DOHH2 (cell line): ENCODE data around the gene MYLK.

ENCODE experiments used
- H3F3A ChIP-seq: fragments of 200-600 bp; sonication (generic), shearing (Covaris generic); 2 replicates; pipeline ENCODE4 v1.6.0; 2016; ENCODE audit warnings: antibody characterized with exemption, mild to moderate bottlenecking; ENCODE audit not compliant: control insufficient read depth, insufficient read depth
- H3K27ac ChIP-seq: fragments of 200-600 bp; sonication (generic); 2 replicates; pipeline ENCODE4 v1.5.1; 2014; ENCODE audit warnings: low read depth, mild to moderate bottlenecking, low read length, moderate library complexity
- H3K27me3 ChIP-seq: fragments of 200-600 bp; sonication (generic); 2 replicates; pipeline ENCODE4 v1.6.1; 2014; ENCODE audit warnings: mild to moderate bottlenecking, low read length, mixed read lengths; ENCODE audit not compliant: control insufficient read depth
- H3K36me3 ChIP-seq: fragments of 200-600 bp; sonication (generic); 2 replicates; pipeline ENCODE4 v1.6.1; 2014; ENCODE audit warnings: mild to moderate bottlenecking, low read length, moderate library complexity, mixed read lengths; ENCODE audit not compliant: control insufficient read depth
- H3K4me1 ChIP-seq: fragments of 200-600 bp; sonication (generic); 2 replicates; pipeline ENCODE4 v1.6.1; 2014; ENCODE audit warnings: mild to moderate bottlenecking, low read length, mixed read lengths; ENCODE audit not compliant: control insufficient read depth
- H3K4me2 ChIP-seq: fragments of 200-600 bp; sonication (generic); 2 replicates; pipeline ENCODE4 v1.6.0; 2014; ENCODE audit warnings: mild to moderate bottlenecking, low read length, moderate library complexity
- H3K4me3 ChIP-seq: fragments of 200-600 bp; sonication (generic); 2 replicates; pipeline ENCODE4 v1.5.1; 2014; ENCODE audit warnings: mild to moderate bottlenecking, low read length, mixed read lengths
- H3K79me2 ChIP-seq: fragments of 200-600 bp; sonication (generic); 2 replicates; pipeline ENCODE4 v1.6.1; 2014; ENCODE audit warnings: mild to moderate bottlenecking, low read length, mixed read lengths; ENCODE audit not compliant: control insufficient read depth
- H3K9me2 ChIP-seq: fragments of 200-600 bp; sonication (generic); replicated peaks from 2 replicates; pipeline ENCODE4 v1.6.1; 2014; ENCODE audit warnings: mild to moderate bottlenecking, low read length, mixed read lengths; ENCODE audit not compliant: control insufficient read depth
- H3K9me3 ChIP-seq: fragments of 200-600 bp; sonication (generic); 2 replicates; pipeline ENCODE4 v1.6.1; 2014; ENCODE audit warnings: antibody characterized with exemption, low read length, mixed read lengths; ENCODE audit not compliant: control insufficient read depth, insufficient read depth
- H4K20me1 ChIP-seq: fragments of 200-600 bp; sonication (generic); 2 replicates; pipeline ENCODE4 v1.6.0; 2014; ENCODE audit warnings: low read depth, mild to moderate bottlenecking, antibody characterized with exemption, low read length, moderate library complexity; ENCODE audit not compliant: control insufficient read depth, insufficient read depth
- EZH2phosphoT487 ChIP-seq: fragments of 200-600 bp; sonication (generic); IDR thresholded peaks from 2 replicates; pipeline ENCODE4 v1.6.1; 2017; ENCODE audit warnings: borderline replicate concordance, mild to moderate bottlenecking, antibody characterized with exemption, low read length, moderate library complexity, mixed read lengths
- TF ChIP-seq, protein P1 (sequence below): fragments of 200-600 bp; sonication (generic); IDR thresholded peaks from one replicate; pipeline ENCODE4 v1.5.1; 2014; ENCODE audit warnings: antibody characterized with exemption, mild to moderate bottlenecking, low read depth, low read length; ENCODE audit not compliant: poor library complexity, severe bottlenecking

MYLK gene

GRCh38 chr3:123758081-123758564 is 126.0 kb downstream of the MYLK start:
- Histone ChIP-seq H3K4me2 (peak overlapping the region; percentile 52; the same call in 1 of the 2 replicates), H3K9me2 (no peaks in the 10 kb centered on the region), H3K27ac (no peak overlapping the region)

DNA sequence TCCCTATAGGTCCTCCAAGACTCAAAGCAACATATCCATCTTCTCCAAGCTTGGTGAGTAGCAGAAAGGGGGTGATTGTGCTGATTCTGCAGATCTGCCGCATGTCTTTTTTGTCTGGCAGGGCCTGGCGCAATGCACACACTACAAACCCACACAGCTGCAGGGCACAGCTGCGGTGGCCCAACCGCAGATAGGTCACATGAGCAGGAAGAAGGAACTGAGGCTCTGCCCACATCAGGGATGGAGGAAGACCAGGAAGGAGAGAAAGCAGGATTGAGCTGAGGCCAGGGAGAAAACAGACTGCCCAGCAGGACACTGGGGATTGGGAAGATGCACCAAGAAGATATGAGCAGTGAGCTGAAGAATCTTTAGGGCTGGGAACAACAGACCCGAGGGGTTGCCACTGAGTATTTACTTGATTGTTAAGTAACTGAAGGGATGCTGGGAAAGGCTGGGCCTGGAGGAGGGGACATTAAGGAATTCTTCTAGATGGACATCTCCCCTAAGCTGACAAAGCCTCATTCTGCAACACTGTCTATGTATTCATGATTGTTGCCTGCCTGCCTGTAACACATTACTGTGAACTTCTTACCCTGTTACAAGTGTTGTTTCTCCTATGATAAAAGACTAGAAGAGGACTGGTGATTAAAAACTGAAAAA is 126.7 kb downstream of the MYLK start:
- Histone ChIP-seq H3K9me3 (no peaks in the 10 kb centered on the region), H3K79me2 (no peaks in the 10 kb centered on the region), H3K27ac (no peak overlapping the region), H3F3A (no peaks in the 10 kb centered on the region), H3K4me2 (peak overlapping the region; percentile 52), H4K20me1 (no peaks in the 10 kb centered on the region), H3K4me3 (peak overlapping the region; percentile 51), H3K4me1 (peaks cover 14% of the 10 kb centered on the region), H3K27me3 (no peaks in the 10 kb centered on the region), H3K36me3 (no peaks in the 10 kb centered on the region), H3K9me2 (no peaks in the 10 kb centered on the region)
- no peak for TF ChIP-seq EZH2phosphoT487
- TF ChIP-seq, protein P1, sequence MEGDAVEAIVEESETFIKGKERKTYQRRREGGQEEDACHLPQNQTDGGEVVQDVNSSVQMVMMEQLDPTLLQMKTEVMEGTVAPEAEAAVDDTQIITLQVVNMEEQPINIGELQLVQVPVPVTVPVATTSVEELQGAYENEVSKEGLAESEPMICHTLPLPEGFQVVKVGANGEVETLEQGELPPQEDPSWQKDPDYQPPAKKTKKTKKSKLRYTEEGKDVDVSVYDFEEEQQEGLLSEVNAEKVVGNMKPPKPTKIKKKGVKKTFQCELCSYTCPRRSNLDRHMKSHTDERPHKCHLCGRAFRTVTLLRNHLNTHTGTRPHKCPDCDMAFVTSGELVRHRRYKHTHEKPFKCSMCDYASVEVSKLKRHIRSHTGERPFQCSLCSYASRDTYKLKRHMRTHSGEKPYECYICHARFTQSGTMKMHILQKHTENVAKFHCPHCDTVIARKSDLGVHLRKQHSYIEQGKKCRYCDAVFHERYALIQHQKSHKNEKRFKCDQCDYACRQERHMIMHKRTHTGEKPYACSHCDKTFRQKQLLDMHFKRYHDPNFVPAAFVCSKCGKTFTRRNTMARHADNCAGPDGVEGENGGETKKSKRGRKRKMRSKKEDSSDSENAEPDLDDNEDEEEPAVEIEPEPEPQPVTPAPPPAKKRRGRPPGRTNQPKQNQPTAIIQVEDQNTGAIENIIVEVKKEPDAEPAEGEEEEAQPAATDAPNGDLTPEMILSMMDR = no peak

More at GRCh38 chr3:123758081-123758564, 126.0 kb downstream of the MYLK start:
- Histone ChIP-seq H3K36me3 (no peaks in the 10 kb centered on the region), H4K20me1 (no peaks in the 10 kb centered on the region), H3F3A (no peaks in the 10 kb centered on the region), H3K79me2 (no peaks in the 10 kb centered on the region), H3K4me1 (peaks cover 14% of the 10 kb centered on the region), H3K27me3 (no peaks in the 10 kb centered on the region), H3K4me3 (peak overlapping the region; percentile 51; the same call in 1 of the 2 replicates), H3K9me3 (no peaks in the 10 kb centered on the region)
- no peak for TF ChIP-seq EZH2phosphoT487
- TF ChIP-seq, protein P1 = no peak

DNA sequence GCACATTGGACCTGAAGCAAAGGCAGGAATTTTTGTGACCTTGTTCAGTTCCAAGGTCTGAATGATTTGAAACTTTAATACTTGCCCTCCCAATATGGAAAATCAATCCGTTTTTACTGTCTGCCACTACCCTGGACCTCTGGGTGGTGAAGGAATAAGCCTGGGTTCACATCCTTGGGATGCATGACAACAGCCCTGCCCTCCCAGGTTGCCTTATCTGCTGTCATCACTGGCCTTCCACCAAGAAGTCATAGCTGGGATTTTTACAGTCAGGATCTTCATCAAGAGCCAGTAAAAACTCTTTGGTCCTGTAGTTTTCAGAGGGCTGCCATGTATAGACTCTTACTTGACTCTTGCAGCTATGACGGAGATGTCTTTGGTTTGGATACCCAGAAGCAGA is 128.6 kb downstream of the MYLK start:
- no peaks in the 10 kb centered on the region for H3K27me3 ChIP-seq
- H3K9me2 ChIP-seq = no peaks in the 10 kb centered on the region
- H3K79me2 ChIP-seq = no peaks in the 10 kb centered on the region
- TF ChIP-seq, protein P1 = no peak
- TF ChIP-seq EZH2phosphoT487 = no peak
- no peaks in the 10 kb centered on the region for H3K9me3 ChIP-seq
- H3F3A ChIP-seq = no peaks in the 10 kb centered on the region
- no peak overlapping the region for H3K4me2 ChIP-seq
- H3K4me1 ChIP-seq = peaks cover 14% of the 10 kb centered on the region
- no peaks in the 10 kb centered on the region for H4K20me1 ChIP-seq
- no peaks in the 10 kb centered on the region for H3K36me3 ChIP-seq
- H3K4me3 ChIP-seq = no peak overlapping the region
- H3K27ac ChIP-seq = no peak overlapping the region
